Muscle layer of colon (tissue), 2 donors: Measurements from ENCODE around the gene MAN2A2.

ENCODE experiments used
- H3K27ac ChIP-seq: one replicate; pipeline ENCODE4 v1.7.0; 2013; ENCODE audit warnings: low read depth, mild to moderate bottlenecking, low read length, moderate library complexity
- H3K27me3 ChIP-seq, 2 donors: one replicate each; pipeline ENCODE4 v1.7.0; 2013; ENCODE audit warnings: low read length in 2 of 2, mild to moderate bottlenecking in 2 of 2; ENCODE audit not compliant: insufficient read depth in 2 of 2, control insufficient read depth in 1 of 2
- H3K36me3 ChIP-seq: one replicate; pipeline ENCODE4 v1.7.0; 2013; ENCODE audit warnings: mild to moderate bottlenecking, low read length; ENCODE audit not compliant: insufficient read depth
- H3K4me1 ChIP-seq: one replicate; pipeline ENCODE4 v1.7.0; 2013; ENCODE audit warnings: mild to moderate bottlenecking, low read length; ENCODE audit not compliant: insufficient read depth
- H3K4me3 ChIP-seq, 2 donors: one replicate each; pipeline ENCODE4 v1.7.0; 2013; ENCODE audit warnings: low read length in 2 of 2, low read depth in 1 of 2, mild to moderate bottlenecking in 1 of 2, moderate library complexity in 1 of 2
- H3K9ac ChIP-seq: one replicate; pipeline ENCODE4 v1.7.0; 2013; ENCODE audit warnings: low read length
- H3K9me3 ChIP-seq: one replicate; pipeline ENCODE4 v1.7.0; 2013; ENCODE audit warnings: mild to moderate bottlenecking, low read length
- donor health status: abdominal sarcoma.
- donor health status: Adenocarcinoma of cecum.

Gene MAN2A2

DNA sequence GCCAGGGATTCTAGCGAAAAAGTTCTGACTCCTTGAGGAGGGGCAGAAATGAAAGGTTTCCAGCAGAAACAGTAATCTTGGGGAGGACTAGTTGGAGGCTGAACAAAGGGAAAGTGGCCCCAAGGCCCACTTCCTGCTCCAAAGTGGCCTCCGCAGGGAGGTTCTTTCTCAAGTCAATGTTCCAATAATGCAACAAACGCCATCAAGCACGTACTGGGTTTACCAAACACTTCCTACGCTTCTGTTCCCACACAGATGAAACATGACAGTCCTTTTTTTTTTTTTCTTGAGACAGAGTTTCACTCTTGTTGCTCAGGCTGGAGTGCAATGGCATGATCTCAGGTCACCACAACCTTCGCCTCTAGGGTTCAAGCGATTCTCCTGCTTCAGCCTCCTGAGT is 42.0 kb downstream of the MAN2A2 start:
- Histone ChIP-seq H3K9me3 (no peaks in the 10 kb centered on the region), H3K27ac (no peak overlapping the region), H3K36me3 (peaks cover 81% of the 10 kb centered on the region), H3K27me3 (no peaks in the 10 kb centered on the region), H3K4me1 (no peaks in the 10 kb centered on the region), H3K4me3 (no peak overlapping the region), H3K9ac (no peak overlapping the region)

GRCh38 chr15:90946538-90946937 is 43.4 kb downstream of the MAN2A2 start:
- peaks cover 83% of the 10 kb centered on the region for H3K36me3 ChIP-seq
- no peaks in the 10 kb centered on the region for H3K4me1 ChIP-seq
- no peak overlapping the region for H3K27ac ChIP-seq
- no peaks in the 10 kb centered on the region for H3K27me3 ChIP-seq
- H3K9ac ChIP-seq, result no peak overlapping the region
- no peak overlapping the region for H3K4me3 ChIP-seq
- no peaks in the 10 kb centered on the region for H3K9me3 ChIP-seq

- H3K36me3 ChIP-seq, result peaks cover 86% of the 10 kb centered on the region
These were observed 44.0 kb downstream of the MAN2A2 start for GRCh38 chr15:90946941-90947576.

GRCh38 chr15:90947577-90948357 is 44.7 kb downstream of the MAN2A2 start:
- Histone ChIP-seq H3K4me1 (no peaks in the 10 kb centered on the region), H3K9me3 (no peaks in the 10 kb centered on the region), H3K4me3 (no peak overlapping the region), H3K36me3 (peaks cover 84% of the 10 kb centered on the region), H3K27ac (no peak overlapping the region), H3K9ac (no peak overlapping the region), H3K27me3 (no peaks in the 10 kb centered on the region)

More at GRCh38 chr15:90946941-90947576, 44.0 kb downstream of the MAN2A2 start:
- Histone ChIP-seq H3K4me3 (no peak overlapping the region), H3K27me3 (no peaks in the 10 kb centered on the region), H3K4me1 (no peaks in the 10 kb centered on the region), H3K27ac (no peak overlapping the region), H3K9ac (no peak overlapping the region), H3K9me3 (no peaks in the 10 kb centered on the region)

DNA sequence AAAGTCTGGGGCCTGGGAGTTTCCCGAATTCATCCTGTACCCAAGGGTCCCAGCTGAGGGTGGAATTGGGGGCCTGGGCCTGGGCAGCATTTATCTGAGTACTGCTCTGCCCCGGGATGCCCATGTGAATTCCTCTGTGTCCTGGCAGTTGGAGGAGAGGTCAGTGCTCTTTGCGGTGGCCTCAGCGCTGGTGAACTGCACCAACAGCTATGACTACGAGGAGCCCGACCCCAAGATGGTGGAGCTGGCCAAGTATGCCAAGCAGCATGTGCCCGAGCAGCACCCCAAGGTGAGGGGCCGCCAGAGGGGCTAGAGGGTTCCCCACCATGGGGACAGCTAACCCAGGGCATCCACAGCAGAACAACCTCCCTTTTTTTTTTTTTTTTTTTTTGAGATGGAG is 45.4 kb downstream of the MAN2A2 start:
- Histone ChIP-seq H3K27me3 (no peaks in the 10 kb centered on the region), H3K9ac (no peak overlapping the region), H3K4me1 (no peaks in the 10 kb centered on the region), H3K9me3 (no peaks in the 10 kb centered on the region), H3K4me3 (no peak overlapping the region), H3K27ac (no peak overlapping the region), H3K36me3 (peaks cover 84% of the 10 kb centered on the region)

- peaks cover under 1% of the 10 kb centered on the region for H3K4me1 ChIP-seq
- no peak overlapping the region for H3K27ac ChIP-seq
- H3K4me3 ChIP-seq, result no peak overlapping the region
- peaks cover 74% of the 10 kb centered on the region for H3K36me3 ChIP-seq
- no peaks in the 10 kb centered on the region for H3K27me3 ChIP-seq
- no peak overlapping the region for H3K9ac ChIP-seq
- no peaks in the 10 kb centered on the region for H3K9me3 ChIP-seq
These were observed 47.0 kb downstream of the MAN2A2 start for GRCh38 chr15:90949979-90950675.

DNA sequence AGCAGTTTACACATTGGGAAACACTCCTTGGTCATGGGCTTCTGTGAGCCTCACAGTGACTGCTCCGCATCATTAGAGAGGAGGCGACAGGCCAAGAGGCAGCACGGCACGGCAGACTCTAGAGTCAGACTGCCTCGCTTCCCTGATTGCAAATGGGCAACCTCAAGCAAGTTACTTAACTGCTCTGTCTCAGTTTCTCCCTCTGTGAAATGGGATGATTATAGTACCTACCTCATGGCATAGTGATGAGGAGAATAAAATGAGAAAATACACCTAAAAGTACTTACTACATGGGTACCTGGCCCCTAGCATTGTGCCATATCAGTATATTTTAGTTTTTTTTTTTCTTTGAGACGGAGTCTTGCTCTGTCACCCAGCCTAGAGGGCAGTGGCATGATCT is 47.6 kb downstream of the MAN2A2 start:
- no peaks in the 10 kb centered on the region for H3K9me3 ChIP-seq
- no peaks in the 10 kb centered on the region for H3K27me3 ChIP-seq
- no peak overlapping the region for H3K9ac ChIP-seq
- H3K27ac ChIP-seq, result no peak overlapping the region
- peaks cover 73% of the 10 kb centered on the region for H3K36me3 ChIP-seq
- no peak overlapping the region for H3K4me3 ChIP-seq
- peaks cover 6% of the 10 kb centered on the region for H3K4me1 ChIP-seq

GRCh38 chr15:90952901-90953677 is 50.0 kb downstream of the MAN2A2 start:
- H3K27ac ChIP-seq, result no peak overlapping the region
- H3K36me3 ChIP-seq, result peaks cover 55% of the 10 kb centered on the region

DNA sequence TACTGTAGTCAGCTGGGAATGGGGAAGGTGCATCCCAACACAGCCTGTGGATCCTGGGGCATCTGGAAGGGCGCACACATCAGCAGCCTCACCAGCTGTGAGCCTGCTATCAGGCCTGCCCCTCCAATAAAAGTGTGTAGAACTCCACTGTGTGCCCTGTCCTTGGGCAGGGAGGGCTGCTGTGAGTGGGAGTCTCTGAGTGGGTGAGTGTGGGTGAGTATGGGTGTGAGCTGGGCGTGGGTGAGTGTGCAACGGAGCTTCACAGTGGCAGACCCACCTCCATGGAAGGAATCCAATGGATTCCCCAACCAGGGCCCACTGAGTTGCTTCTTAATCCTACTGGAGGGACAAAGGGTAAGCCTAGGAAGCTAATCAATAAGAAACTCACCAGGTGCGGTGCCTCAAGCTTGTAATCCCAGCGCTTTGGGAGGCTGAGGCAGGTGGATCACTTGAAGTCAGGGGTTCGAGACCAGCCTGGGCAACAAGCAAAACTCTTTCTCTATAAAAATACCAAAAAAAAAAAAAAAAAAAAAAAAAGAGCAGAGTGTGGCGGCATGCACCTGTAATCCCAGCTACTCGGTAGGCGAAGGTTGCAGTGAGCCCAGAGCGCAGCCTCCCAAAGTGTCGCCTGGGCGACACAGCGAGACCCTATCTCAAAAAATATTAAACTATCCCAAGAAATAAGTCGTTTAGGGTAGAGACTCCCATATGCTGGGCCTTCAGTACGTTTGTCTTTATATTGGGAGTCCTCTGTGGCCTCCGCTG is 51.0 kb downstream of the MAN2A2 start:
- H3K9me3 ChIP-seq, result no peaks in the 10 kb centered on the region

More at GRCh38 chr15:90952901-90953677, 50.0 kb downstream of the MAN2A2 start:
- H3K4me3 ChIP-seq, result no peak overlapping the region
- H3K27me3 ChIP-seq, result no peaks in the 10 kb centered on the region
- peaks cover 21% of the 10 kb centered on the region for H3K4me1 ChIP-seq
- no peaks in the 10 kb centered on the region for H3K9me3 ChIP-seq
- H3K9ac ChIP-seq, result no peak overlapping the region

GRCh38 chr15:90954712-90955623 is 51.9 kb downstream of the MAN2A2 start, which contains the start of gene RCCD1:
TSS of gene RCCD1 (plus strand) at chr15:90954884. CDS start at chr15:90956735, 1,851 bp downstream.
- H3K4me1 ChIP-seq, result peaks cover 30% of the 10 kb centered on the region
- H3K36me3 ChIP-seq, result peaks cover 39% of the 10 kb centered on the region
- peak within 1 kb of the TSS; percentile 68 to 70 for H3K4me3 ChIP-seq
- peak within 1 kb of the TSS; percentile 9 for H3K9ac ChIP-seq
- H3K27ac ChIP-seq, result peak within 1 kb of the TSS; percentile 98
- H3K9me3 ChIP-seq, result no peaks in the 10 kb centered on the region
- no peaks in the 10 kb centered on the region for H3K27me3 ChIP-seq

More for the DNA sequence above, 51.0 kb downstream of the MAN2A2 start:
- peaks cover 22% of the 10 kb centered on the region for H3K4me1 ChIP-seq
- no peak overlapping the region for H3K9ac ChIP-seq
- H3K27me3 ChIP-seq, result no peaks in the 10 kb centered on the region
- H3K4me3 ChIP-seq, result peak overlapping the region; percentile 68 to 70
- peaks cover 47% of the 10 kb centered on the region for H3K36me3 ChIP-seq
- peak overlapping the region; percentile 98 for H3K27ac ChIP-seq
